ENCODE measurements around the gene RBMS2.

RBMS2 gene

GRCh38 chr12:56631790-56632700 lies 110.4 kb downstream of the RBMS2 start:
- peak overlapping the region; percentile 97 for H3K27ac ChIP-seq
- no peaks in the 10 kb centered on the region for H3K9me3 ChIP-seq (ENCODE audit: severe bottlenecking)
- no peak for TF ChIP-seq CTCF (IDR thresholded peaks at IDR 0.05; ENCODE audit: low read depth, low read length)
- peaks cover 7% of the 10 kb centered on the region for H3K36me3 ChIP-seq
- no peaks in the 10 kb centered on the region for H3K27me3 ChIP-seq (ENCODE audit: insufficient read depth, low read depth, severe bottlenecking)
- peak overlapping the region; percentile 41 for H3K4me3 ChIP-seq (ENCODE audit: low read depth, low read length)
- peak; percentile 82 for DNase-seq

- no peak for DNase-seq
- Histone ChIP-seq H3K9me3 (ENCODE audit: severe bottlenecking) (no peaks in the 10 kb centered on the region), H3K36me3 (peaks cover 11% of the 10 kb centered on the region), H3K27me3 (ENCODE audit: insufficient read depth, low read depth, severe bottlenecking) (no peaks in the 10 kb centered on the region), H3K4me3 (ENCODE audit: low read depth, low read length) (peak overlapping the region; percentile 41), H3K27ac (peak overlapping the region; percentile 97)
- TF ChIP-seq CTCF (IDR thresholded peaks at IDR 0.05; ENCODE audit: low read depth, low read length): no peak
Observed at GRCh38 chr12:56632701-56633467, 111.3 kb downstream of the RBMS2 start.

DNA sequence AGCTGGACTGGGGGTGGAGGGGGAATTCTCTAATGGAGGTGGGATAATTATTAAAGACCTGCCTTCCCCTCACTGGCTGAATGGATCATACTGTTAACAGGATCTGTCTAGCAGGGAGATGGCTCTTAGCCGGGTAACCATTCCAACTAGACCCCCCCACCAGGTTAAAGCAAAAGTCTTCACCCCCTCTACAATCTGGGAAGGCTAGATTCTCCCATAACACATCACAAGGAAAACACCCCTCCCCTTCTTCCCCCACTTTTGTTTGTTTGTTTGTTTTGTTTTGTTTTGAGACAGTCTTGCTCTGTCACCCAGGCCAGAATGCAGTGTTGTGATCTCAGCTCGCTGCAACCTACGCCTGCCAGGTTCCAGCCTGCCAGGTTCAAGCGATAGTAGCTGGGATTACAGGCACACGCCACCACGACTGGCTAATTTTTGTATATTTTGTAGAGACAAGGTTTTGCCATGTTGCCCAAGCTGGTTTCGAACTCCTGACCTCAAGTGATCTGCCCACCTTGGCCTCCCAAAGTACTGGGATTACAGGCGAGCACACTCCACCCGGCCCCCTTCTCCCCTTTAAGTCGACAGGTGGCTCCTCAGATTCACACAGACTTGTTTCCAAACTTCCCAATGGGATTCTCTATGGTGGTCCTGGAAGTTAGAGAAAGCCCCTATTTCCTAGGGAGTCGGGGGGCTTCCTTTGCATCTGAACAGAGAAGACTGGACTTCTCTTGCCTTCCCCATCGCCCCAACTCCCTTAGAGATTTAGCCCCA lies 112.0 kb downstream of the RBMS2 start:
- TF ChIP-seq CTCF (IDR thresholded peaks at IDR 0.05; ENCODE audit: low read depth, low read length): no peak
- Histone ChIP-seq H3K36me3 (peaks cover 19% of the 10 kb centered on the region), H3K4me3 (ENCODE audit: low read depth, low read length) (peak overlapping the region; percentile 80), H3K27me3 (ENCODE audit: insufficient read depth, low read depth, severe bottlenecking) (no peaks in the 10 kb centered on the region), H3K9me3 (ENCODE audit: severe bottlenecking) (no peaks in the 10 kb centered on the region), H3K27ac (peak overlapping the region; percentile 97)
- DNase-seq: peak; percentile 26

DNA sequence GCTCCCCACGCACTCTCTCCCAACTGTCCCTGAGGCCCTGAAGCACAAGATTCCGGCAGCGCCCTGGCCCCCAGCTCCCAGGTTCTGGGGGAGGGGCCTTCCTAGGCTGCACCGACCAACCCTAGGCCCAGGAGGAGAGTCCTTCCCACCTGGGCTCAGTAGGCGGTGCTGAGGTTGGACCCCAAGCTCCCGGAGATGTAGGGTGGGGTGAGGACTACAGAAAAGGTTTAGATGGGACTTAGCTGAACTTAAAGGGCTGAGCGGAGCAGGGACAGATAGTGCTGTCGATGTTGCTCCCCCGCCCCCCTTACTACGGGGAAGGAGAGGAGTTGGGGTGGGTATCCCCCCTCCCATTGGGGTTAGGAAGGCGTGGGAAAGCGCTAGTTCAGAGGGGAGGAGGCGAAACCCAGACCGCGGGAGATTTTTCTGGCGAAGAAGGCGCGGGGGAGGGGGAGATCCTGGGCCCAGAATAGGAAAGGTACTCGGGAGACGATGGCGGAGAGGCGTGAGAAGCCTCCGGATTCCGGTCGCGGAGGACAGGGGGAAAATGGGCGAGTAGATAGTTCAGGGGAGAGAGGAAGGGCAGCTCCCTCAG lies 112.7 kb downstream of the RBMS2 start:
- TF ChIP-seq CTCF (IDR thresholded peaks at IDR 0.05; ENCODE audit: low read depth, low read length): no peak
- peak; percentile 84 for DNase-seq

More for the DNA sequence above, 112.7 kb downstream of the RBMS2 start:
- Histone ChIP-seq H3K9me3 (ENCODE audit: severe bottlenecking) (no peaks in the 10 kb centered on the region), H3K36me3 (peaks cover 25% of the 10 kb centered on the region), H3K27ac (peak overlapping the region; percentile 97), H3K27me3 (ENCODE audit: insufficient read depth, low read depth, severe bottlenecking) (no peaks in the 10 kb centered on the region), H3K4me3 (ENCODE audit: low read depth, low read length) (peak overlapping the region; percentile 80)

Data from WERI-Rb-1 (cell line).